ENCODE measurements around the gene ZNF660.

DNA sequence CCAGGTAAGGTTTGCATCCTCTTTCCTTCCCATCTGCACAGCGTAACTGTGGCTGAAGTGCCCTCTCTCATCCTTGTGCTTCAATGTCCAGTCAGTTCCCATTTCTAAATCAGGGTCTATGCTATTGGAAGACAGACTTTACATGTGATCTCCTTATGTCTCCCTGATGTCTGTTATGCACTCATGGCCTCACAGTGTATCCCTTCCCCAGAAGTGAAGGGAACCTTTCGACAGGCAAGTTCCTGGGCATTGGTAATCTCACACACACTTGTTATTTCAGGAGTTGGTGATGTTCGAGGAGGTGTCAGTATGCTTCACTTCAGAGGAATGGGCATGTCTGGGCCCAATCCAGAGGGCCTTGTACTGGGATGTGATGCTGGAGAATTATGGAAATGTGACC, 47.4 kb downstream of the ZNF660 start:
- TF ChIP-seq, protein P1, sequence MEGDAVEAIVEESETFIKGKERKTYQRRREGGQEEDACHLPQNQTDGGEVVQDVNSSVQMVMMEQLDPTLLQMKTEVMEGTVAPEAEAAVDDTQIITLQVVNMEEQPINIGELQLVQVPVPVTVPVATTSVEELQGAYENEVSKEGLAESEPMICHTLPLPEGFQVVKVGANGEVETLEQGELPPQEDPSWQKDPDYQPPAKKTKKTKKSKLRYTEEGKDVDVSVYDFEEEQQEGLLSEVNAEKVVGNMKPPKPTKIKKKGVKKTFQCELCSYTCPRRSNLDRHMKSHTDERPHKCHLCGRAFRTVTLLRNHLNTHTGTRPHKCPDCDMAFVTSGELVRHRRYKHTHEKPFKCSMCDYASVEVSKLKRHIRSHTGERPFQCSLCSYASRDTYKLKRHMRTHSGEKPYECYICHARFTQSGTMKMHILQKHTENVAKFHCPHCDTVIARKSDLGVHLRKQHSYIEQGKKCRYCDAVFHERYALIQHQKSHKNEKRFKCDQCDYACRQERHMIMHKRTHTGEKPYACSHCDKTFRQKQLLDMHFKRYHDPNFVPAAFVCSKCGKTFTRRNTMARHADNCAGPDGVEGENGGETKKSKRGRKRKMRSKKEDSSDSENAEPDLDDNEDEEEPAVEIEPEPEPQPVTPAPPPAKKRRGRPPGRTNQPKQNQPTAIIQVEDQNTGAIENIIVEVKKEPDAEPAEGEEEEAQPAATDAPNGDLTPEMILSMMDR (conservative IDR thresholded peaks at IDR 0.05; ENCODE audit: low read depth, low read length) = no peak
- TF ChIP-seq EZH2 (IDR thresholded peaks at IDR 0.05; ENCODE audit: borderline replicate concordance, low read depth, low read length, poor library complexity, severe bottlenecking) = no peak

Measured in A673 (cell line).